Nephron progenitor cell (in vitro differentiated cells): Measurements from ENCODE around the gene RHOXF2.
"Not testable (repeated sequence)": the region's sequence is repeated elsewhere in the genome, so short reads cannot be mapped to it uniquely, and the experiment has no call there.

Experiments
- DNase-seq: peaks from one replicate; pipeline ENCODE4 v3.0.0; 2021
- H3K27ac Mint-ChIP-seq: 2 replicates; pipeline ENCODE4 v1.8.0; 2021; ENCODE audit warnings: mild to moderate bottlenecking, moderate library complexity, mixed read lengths
- H3K27me3 Mint-ChIP-seq: 2 replicates; pipeline ENCODE4 v1.8.0; 2021; ENCODE audit warnings: mild to moderate bottlenecking, low read depth, mixed read lengths; ENCODE audit not compliant: poor library complexity
- H3K36me3 Mint-ChIP-seq: 2 replicates; pipeline ENCODE4 v1.8.0; 2021; ENCODE audit warnings: low read depth, mixed read lengths
- H3K4me1 Mint-ChIP-seq: 2 replicates; pipeline ENCODE4 v1.8.0; 2021; ENCODE audit warnings: mixed read lengths
- H3K4me3 Mint-ChIP-seq: 2 replicates; pipeline ENCODE4 v1.8.0; 2021; ENCODE audit warnings: mild to moderate bottlenecking, moderate library complexity, mixed read lengths
- H3K9me3 Mint-ChIP-seq: 2 replicates; pipeline ENCODE4 v1.8.0; 2021; ENCODE audit warnings: mild to moderate bottlenecking, moderate library complexity, mixed read lengths
- TF ChIP-seq, protein P1 (sequence below): fragments of 200-600 bp; sonication (generic); IDR thresholded peaks from 2 replicates; pipeline ENCODE4 v1.5.0; 2021; ENCODE audit warnings: antibody characterized with exemption

Gene RHOXF2, protein sequence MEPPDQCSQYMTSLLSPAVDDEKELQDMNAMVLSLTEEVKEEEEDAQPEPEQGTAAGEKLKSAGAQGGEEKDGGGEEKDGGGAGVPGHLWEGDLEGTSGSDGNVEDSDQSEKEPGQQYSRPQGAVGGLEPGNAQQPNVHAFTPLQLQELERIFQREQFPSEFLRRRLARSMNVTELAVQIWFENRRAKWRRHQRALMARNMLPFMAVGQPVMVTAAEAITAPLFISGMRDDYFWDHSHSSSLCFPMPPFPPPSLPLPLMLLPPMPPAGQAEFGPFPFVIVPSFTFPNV

DNA sequence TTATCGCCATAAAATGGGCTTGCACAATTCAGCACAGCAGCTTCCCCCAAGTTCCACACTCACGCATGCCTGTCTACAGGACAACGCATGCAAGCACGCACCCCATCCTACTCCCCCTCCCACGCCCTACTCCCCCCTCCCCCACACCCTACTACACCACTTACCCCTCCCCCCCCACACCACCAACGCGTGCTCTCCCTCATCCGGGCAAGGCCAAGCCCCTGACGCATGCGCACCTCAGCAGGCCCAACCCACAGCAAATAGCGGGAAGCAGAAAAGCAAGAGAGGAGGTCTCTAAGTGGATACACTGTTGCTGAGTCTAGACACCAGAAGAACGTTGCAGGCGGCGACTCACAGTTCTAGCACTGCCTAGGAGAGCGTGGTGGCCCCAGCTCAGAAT lies at the start of gene RHOXF2:
RHOXF2 (plus strand) TSS at position 301 of the 400 bp plus-strand sequence. CDS start 138 bp downstream, outside the sequence.
- H3K36me3 Mint-ChIP-seq, H3K4me1 Mint-ChIP-seq, DNase-seq, H3K27me3 Mint-ChIP-seq, H3K27ac Mint-ChIP-seq, H3K9me3 Mint-ChIP-seq, H3K4me3 Mint-ChIP-seq: not testable (repeated sequence)

DNA sequence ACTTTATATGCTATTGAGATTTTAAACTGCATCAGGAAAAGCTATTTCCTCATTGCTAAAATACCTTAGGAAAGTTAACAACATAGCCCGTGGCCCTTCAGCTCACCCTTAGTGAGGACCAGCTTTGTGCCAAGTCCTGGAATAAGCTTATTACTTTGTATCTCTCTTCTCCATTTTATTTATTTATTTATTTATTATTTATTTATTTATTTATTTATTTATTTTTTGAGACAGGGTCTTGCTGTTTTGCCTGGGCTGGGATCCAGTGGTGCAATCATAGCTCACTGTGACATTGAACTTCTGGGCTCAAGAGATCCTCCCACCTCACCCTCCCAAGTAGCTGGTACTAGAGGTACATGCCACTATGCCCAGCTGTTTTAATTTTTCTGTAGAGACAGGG lies 49.0 kb upstream of the RHOXF2 start:
- Mint-ChIP-seq H3K4me3 (no peak overlapping the region), H3K27ac (no peak overlapping the region)

DNA sequence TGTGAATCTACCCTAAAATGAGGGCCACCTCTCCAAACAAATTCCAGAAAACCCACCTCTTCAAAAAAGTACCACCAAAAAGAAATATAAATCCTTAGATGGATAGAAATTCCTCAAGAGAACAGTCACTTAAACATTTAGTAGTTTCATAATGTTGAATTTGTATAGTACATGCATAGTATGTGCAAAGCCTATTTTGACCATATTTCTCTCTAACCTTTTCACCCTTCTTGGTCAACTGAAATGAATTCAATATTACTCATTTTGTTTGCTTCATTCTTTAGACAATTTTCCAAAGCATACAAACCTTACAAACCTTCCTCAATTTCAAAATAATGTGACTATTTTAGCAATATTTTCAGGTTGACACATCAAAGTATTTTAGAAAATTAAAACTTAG lies 46.8 kb upstream of the RHOXF2 start:
- no peak overlapping the region for H3K4me3 Mint-ChIP-seq
- no peaks in the 10 kb centered on the region for H3K4me1 Mint-ChIP-seq
- H3K36me3 Mint-ChIP-seq: peaks cover 5% of the 10 kb centered on the region
- no peak overlapping the region for H3K27ac Mint-ChIP-seq
- DNase-seq: no peak
- peaks cover 6% of the 10 kb centered on the region for H3K27me3 Mint-ChIP-seq
- peaks cover 28% of the 10 kb centered on the region for H3K9me3 Mint-ChIP-seq
- TF ChIP-seq, protein P1, sequence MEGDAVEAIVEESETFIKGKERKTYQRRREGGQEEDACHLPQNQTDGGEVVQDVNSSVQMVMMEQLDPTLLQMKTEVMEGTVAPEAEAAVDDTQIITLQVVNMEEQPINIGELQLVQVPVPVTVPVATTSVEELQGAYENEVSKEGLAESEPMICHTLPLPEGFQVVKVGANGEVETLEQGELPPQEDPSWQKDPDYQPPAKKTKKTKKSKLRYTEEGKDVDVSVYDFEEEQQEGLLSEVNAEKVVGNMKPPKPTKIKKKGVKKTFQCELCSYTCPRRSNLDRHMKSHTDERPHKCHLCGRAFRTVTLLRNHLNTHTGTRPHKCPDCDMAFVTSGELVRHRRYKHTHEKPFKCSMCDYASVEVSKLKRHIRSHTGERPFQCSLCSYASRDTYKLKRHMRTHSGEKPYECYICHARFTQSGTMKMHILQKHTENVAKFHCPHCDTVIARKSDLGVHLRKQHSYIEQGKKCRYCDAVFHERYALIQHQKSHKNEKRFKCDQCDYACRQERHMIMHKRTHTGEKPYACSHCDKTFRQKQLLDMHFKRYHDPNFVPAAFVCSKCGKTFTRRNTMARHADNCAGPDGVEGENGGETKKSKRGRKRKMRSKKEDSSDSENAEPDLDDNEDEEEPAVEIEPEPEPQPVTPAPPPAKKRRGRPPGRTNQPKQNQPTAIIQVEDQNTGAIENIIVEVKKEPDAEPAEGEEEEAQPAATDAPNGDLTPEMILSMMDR: no peak

More for the DNA sequence above, 49.0 kb upstream of the RHOXF2 start:
- Mint-ChIP-seq H3K27me3 (peaks cover 6% of the 10 kb centered on the region), H3K36me3 (peaks cover 5% of the 10 kb centered on the region), H3K9me3 (peaks cover 41% of the 10 kb centered on the region), H3K4me1 (no peaks in the 10 kb centered on the region)
- no peak for DNase-seq
- TF ChIP-seq, protein P1: no peak

DNA sequence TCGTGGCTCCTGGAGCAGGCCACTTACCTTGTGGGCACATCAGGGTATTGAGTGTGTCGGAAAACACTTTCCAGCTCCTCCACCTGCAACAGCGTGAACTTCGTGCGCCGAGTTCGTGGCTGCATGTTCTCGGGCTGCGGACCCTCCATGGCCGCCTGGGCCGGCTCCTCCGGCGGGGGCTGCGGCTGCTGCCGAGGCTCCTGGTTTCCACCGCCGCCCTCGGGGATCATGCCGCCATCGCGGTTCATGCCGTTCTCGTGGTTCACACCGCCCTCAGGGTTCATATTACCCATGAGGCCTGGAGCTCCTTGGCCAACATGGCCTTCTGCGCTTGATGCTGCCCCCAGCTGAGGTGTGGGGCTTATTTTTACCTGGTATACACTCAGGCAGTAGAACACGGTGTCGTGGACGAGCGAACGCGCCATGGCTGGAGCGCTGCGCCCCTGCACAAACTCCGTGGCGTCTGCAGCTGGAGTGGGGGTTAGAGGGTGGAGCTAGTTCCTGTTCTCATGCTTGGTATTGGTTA lies 42.9 kb upstream of the RHOXF2 start, which contains the start of gene RHOXF1:
RHOXF1 (minus strand) TSS at position 476 of the 526 bp plus-strand sequence; CDS start at position 425, 51 bp downstream.
- Mint-ChIP-seq H3K4me1 (no peaks in the 10 kb centered on the region), H3K9me3 (peaks cover 40% of the 10 kb centered on the region), H3K27me3 (no peaks in the 10 kb centered on the region), H3K27ac (no peak within 1 kb of the TSS), H3K36me3 (no peaks in the 10 kb centered on the region), H3K4me3 (no peak within 1 kb of the TSS)
- TF ChIP-seq, protein P1: no peak
- DNase-seq: no peak

DNA sequence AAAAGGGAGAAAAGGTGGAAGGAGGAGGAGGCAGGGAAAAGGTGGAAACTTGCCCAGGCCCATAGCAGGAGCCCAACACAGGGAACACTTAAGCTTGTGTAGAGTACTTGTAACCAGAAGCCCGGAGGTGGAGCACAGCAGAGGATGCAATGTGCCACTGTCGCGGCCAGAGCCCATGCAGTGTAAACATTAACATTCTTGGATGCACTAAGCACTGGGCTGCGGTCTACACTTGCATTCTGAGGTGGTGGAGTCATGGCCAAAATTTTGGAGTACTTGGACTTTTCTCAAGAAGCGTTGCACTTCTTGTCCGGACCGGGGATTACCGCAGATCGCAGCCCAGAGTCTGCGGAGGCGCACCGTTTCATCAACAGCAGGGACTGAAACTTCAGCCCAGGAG lies 38.2 kb upstream of the RHOXF2 start:
- TF ChIP-seq, protein P1: no peak
- Mint-ChIP-seq H3K9me3 (peaks cover 35% of the 10 kb centered on the region), H3K36me3 (no peaks in the 10 kb centered on the region), H3K27ac (no peak overlapping the region), H3K4me1 (no peaks in the 10 kb centered on the region), H3K27me3 (no peaks in the 10 kb centered on the region), H3K4me3 (no peak overlapping the region)
- DNase-seq: no peak

DNA sequence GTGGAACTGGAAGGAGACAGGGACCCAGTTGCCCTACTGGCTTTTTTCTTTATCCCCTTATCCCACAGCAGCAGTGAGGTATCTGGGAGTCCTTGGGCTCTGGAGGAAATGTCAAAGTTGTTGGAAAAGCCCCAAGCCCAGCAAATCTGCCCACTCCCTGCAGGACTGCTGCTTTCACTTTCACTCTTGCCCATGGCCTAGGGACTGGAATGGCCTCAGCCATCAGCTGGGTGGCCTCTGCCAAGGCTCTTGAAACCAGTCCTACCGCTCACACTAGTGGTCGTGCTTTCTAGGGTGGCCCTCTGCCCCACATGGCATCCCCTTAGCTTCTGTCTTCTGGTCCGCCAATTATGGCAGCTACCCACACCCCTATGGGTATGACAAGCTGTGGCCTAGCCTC lies 33.0 kb upstream of the RHOXF2 start:
- Mint-ChIP-seq H3K27me3 (no peaks in the 10 kb centered on the region), H3K4me3 (no peak overlapping the region), H3K9me3 (peaks cover 39% of the 10 kb centered on the region), H3K27ac (no peak overlapping the region), H3K36me3 (peaks cover 6% of the 10 kb centered on the region), H3K4me1 (no peaks in the 10 kb centered on the region)
- no peak for DNase-seq
- TF ChIP-seq, protein P1: no peak

DNA sequence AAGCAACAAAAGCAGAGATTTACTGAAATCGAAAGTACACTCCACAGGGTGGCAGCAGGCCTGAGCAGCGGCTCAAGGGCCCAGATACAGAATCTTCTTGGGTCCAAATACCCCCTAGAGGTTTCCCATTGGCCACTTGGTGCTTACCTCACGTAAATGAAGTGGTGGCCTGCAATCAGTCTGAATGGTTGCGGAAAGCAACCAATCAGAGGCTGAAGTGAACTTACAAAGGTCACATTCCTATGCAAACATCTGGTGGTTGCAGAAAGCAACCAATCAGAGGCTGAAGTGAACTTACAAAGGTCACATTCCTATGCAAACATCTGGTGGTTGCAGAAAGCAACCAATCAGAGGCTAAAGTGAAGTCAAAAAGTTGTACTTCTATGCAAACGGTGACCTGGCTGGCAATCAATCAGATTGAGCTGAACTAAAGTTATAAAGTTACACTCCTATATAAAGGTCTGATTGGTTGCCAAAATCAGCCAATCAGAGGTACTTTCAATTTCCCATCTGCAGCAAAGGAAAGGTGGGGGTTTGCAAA lies 30.0 kb upstream of the RHOXF2 start:
- not testable (repeated sequence) for H3K4me3 Mint-ChIP-seq, H3K36me3 Mint-ChIP-seq, H3K4me1 Mint-ChIP-seq, H3K27me3 Mint-ChIP-seq, DNase-seq, H3K27ac Mint-ChIP-seq
- H3K9me3 Mint-ChIP-seq: peaks cover 33% of the 10 kb centered on the region
